ENCODE data around the gene CAST. TPM values are rescaled to one million over a fixed set of nuclear protein-coding genes. Genes with fewer than 3 reads are reported as not detected.

Gene CAST
- total and polyA plus RNA-seq, 12 donors, result 54.3 to 329 (median 172) TPM

DNA sequence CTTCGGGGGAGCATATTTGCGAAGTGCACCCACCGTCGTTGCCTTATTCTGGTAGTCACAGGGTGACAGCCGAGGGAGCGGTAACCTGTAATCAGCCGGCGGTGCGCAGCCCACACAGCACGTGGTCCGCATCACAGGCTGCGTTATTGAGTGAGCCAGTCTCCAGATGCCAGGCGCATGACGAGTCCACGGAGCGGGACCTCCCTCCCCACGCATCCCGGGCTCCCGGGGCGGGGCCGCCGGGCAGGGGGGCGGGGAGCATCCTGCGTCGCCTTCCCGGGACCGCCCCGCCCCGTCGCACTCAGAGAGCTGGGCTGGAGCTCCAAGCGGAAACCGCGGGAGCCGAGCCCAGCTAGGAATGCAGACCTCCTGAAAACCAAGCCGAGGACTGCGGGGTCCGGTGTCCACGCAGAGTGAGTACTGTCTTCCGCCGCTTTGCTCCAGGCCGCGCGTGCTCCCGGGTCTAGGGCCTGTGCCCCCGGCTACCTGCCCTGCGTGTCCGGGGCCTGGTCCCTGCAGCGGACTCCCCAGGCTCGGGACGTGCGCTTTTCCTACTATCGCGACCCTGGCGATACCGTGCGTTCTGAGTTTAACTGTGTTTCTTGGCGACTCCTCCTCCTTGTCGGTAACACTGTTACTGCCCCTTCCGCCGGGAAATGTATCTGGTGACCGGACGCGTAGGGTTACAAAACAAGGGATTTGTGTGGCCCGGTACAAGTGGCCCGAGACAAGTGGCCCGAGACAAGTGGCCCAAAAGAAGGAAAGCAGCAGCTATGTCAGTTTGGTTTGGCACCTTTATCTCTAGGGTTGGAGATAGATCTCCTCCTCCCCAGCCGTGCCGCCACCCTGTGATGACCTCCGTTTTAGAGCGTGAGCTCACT, 40.6 kb downstream of the CAST start:
- Histone ChIP-seq H3K9me3 (replicated peaks in 1 of 3) (no peaks in the 10 kb centered on the region), H3K36me3 (replicated peaks in 1 of 2) (no peaks in the 10 kb centered on the region), H3K27me3 (no peaks in the 10 kb centered on the region), H3K4me1 (replicated peaks in 1 of 2) (peaks cover 10 to 28% of the 10 kb centered on the region in 2 donors), H3K27ac (peak overlapping the region; percentile 95 to 99 (median 97)), H3K4me3 (peak overlapping the region; percentile 23 to 69 (median 64))
- intact Hi-C loops (cut with DNase I), result no loop called here
- DNase-seq, result peak; percentile 97 to 99 (median 98)
- peak; percentile 80 to 96 for TF ChIP-seq POLR2A (IDR thresholded peaks at IDR 0.05)
- TF ChIP-seq, protein P1, sequence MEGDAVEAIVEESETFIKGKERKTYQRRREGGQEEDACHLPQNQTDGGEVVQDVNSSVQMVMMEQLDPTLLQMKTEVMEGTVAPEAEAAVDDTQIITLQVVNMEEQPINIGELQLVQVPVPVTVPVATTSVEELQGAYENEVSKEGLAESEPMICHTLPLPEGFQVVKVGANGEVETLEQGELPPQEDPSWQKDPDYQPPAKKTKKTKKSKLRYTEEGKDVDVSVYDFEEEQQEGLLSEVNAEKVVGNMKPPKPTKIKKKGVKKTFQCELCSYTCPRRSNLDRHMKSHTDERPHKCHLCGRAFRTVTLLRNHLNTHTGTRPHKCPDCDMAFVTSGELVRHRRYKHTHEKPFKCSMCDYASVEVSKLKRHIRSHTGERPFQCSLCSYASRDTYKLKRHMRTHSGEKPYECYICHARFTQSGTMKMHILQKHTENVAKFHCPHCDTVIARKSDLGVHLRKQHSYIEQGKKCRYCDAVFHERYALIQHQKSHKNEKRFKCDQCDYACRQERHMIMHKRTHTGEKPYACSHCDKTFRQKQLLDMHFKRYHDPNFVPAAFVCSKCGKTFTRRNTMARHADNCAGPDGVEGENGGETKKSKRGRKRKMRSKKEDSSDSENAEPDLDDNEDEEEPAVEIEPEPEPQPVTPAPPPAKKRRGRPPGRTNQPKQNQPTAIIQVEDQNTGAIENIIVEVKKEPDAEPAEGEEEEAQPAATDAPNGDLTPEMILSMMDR (IDR thresholded peaks at IDR 0.05), result no peak
- 0 to 1% (median 1%) methylated on average over 18 to 70 of the region's 70 CpGs for WGBS, 4 donors

DNA sequence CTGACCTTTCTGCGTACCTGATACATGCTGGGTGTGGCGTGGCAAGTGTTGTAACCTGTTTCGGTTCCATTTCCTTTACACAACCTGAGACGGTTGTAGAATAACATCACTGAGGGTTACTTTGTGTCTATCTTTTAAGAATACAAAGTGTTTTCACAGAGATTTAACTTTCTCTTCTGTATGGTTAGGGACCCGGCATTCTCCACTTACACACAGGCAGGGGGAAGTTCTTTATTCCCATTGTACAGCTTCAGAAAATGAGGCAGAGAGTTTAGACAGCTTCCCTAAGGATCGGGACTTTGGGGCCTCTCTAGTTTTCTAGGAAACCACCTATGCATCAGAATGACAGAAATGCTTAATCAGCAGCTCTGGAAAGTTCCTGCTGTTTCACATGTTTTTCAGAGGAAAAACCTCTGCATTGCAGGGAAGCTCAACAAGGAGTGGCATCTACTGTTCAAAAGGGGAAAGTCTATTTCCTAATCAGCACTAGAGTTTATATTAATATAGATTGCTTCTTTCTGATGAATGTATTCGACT, 41.3 kb downstream of the CAST start:
- peak overlapping the region; percentile 95 to 99 (median 97) for H3K27ac ChIP-seq
- 9 to 13% (median 12%) methylated on average over 7 of the region's 7 CpGs for WGBS, 4 donors
- H3K4me1 ChIP-seq (replicated peaks in 1 of 2), result peaks cover 17 to 35% of the 10 kb centered on the region in 2 donors
- intact Hi-C loops (cut with DNase I), result no loop called here
- no peak for DNase-seq
- peak overlapping the region; percentile 23 to 69 (median 64) for H3K4me3 ChIP-seq
- no peaks in the 10 kb centered on the region for H3K27me3 ChIP-seq
- no peaks in the 10 kb centered on the region for H3K9me3 ChIP-seq (replicated peaks in 1 of 3)
- H3K36me3 ChIP-seq (replicated peaks in 1 of 2), result no peaks in the 10 kb centered on the region
- TF ChIP-seq, protein P1 (IDR thresholded peaks at IDR 0.05), result no peak
- no peak for TF ChIP-seq POLR2A (IDR thresholded peaks at IDR 0.05)

DNA sequence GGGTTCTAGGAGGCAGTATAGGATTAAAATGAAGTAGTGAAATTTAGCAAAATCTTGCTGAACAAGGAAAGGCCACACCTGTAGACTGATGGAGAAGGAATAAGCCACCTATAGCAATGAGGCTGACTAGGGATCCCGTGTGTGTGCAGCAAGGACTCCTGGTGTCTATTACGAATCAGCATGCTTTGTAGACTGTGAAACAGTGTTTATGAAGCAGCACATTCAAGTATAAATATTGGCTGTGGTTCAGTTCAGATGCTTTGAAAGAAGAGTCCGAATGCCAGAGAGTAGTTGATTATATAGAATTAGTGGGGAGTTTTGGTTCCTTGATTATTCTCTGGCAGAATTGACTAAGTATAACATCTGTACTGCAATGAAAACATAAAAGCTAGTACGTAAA, 41.8 kb downstream of the CAST start:
- DNase-seq, result no peak
- Histone ChIP-seq H3K27ac (peak overlapping the region in 3 of 5 donors; percentile 95 to 99 (median 97)), H3K4me1 (replicated peaks in 1 of 2) (peaks cover 22 to 41% of the 10 kb centered on the region in 2 donors), H3K9me3 (replicated peaks in 1 of 3) (no peaks in the 10 kb centered on the region), H3K4me3 (peak overlapping the region in 2 of 4 donors; percentile 64 to 69), H3K27me3 (no peaks in the 10 kb centered on the region), H3K36me3 (replicated peaks in 1 of 2) (no peaks in the 10 kb centered on the region)
- intact Hi-C loops (cut with DNase I), result no loop called here
- no peak for TF ChIP-seq POLR2A (IDR thresholded peaks at IDR 0.05)
- TF ChIP-seq, protein P1 (IDR thresholded peaks at IDR 0.05), result no peak
- 52 to 60% (median 60%) methylated on average over 4 of the region's 4 CpGs for WGBS, 4 donors

DNA sequence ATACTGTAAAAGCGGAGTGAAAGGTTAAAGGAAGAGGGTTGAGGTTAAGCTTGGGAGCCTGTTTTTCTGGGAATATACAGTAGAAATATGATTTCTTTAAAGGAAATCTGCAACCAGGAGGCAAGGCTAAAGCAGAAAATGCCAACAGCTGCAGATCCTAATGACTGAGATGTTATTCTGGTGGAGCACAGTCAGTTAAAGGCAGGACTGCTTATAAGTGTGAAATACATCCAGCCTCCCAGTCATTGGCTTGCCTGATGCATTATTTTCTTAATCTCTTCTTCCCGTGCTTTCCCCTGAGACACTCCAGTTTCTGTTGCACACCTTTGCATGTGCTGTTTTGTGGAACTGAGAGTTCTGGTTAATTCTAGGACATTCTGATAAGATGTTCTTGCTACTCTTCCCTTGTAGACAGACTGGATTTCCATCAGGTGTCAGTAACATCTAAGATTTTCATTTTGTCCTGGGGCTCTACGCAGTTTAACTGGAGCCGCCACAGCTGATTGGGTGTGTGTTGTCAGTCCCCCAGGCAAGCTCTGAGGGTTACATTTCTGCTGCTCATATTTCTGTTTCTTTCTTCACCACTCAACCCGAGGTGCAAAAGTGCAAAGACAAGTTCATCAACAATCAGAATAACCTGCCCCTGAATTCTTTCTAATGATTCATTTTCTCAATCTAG, 44.4 kb downstream of the CAST start:
- Histone ChIP-seq H3K27me3 (no peaks in the 10 kb centered on the region), H3K9me3 (replicated peaks in 1 of 3) (no peaks in the 10 kb centered on the region), H3K4me3 (no peak overlapping the region), H3K36me3 (replicated peaks in 1 of 2) (no peaks in the 10 kb centered on the region), H3K4me1 (replicated peaks in 1 of 2) (peaks cover 22 to 56% of the 10 kb centered on the region in 2 donors), H3K27ac (no peak overlapping the region)
- 85 to 94% (median 92%) methylated on average over 5 of the region's 5 CpGs for WGBS, 4 donors
- TF ChIP-seq, protein P1 (IDR thresholded peaks at IDR 0.05), result no peak
- no peak for TF ChIP-seq POLR2A (IDR thresholded peaks at IDR 0.05)
- intact Hi-C loops (cut with DNase I), result no loop called here
- peak in 1 of 7 donors; percentile 59 for DNase-seq

All from adrenal gland (tissue), 12 donors.